OCI-LY7 (cell line): ENCODE results near the gene NDUFC1.

ENCODE experiments used
- EZH2phosphoT487 ChIP-seq: fragments of 200-600 bp; sonication (generic); IDR thresholded peaks from 2 replicates; pipeline ENCODE4 v1.6.1; 2018; ENCODE audit warnings: low read depth, borderline replicate concordance, mild to moderate bottlenecking, mixed run types, antibody characterized with exemption, low read length, moderate library complexity, mixed read lengths
- TF ChIP-seq, protein P1 (sequence below): fragments of 200-600 bp; sonication (generic); conservative IDR thresholded peaks from 2 replicates; pipeline ENCODE4 v1.5.1; 2014; ENCODE audit warnings: mild to moderate bottlenecking, antibody characterized with exemption, low read length, moderate library complexity, mixed read lengths

DNA sequence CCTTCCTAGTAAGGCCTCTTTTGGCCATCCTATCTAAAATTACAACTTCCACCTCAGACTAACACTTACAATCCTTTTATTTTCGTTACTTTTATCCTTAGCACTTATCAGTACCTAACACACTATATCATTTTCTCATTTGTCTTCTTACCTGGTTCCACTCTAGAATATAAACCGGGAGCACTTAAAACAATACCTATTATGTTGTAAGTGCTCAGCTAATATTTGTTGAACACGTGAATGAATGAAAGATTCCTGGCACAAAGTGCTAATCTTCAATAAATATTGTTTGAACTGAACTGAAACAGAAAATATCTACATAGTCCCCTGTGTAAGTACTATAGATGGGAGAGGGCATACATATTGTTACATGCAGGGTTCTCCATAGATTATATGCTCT lies 36.6 kb downstream of the NDUFC1 start:
- TF ChIP-seq, protein P1, sequence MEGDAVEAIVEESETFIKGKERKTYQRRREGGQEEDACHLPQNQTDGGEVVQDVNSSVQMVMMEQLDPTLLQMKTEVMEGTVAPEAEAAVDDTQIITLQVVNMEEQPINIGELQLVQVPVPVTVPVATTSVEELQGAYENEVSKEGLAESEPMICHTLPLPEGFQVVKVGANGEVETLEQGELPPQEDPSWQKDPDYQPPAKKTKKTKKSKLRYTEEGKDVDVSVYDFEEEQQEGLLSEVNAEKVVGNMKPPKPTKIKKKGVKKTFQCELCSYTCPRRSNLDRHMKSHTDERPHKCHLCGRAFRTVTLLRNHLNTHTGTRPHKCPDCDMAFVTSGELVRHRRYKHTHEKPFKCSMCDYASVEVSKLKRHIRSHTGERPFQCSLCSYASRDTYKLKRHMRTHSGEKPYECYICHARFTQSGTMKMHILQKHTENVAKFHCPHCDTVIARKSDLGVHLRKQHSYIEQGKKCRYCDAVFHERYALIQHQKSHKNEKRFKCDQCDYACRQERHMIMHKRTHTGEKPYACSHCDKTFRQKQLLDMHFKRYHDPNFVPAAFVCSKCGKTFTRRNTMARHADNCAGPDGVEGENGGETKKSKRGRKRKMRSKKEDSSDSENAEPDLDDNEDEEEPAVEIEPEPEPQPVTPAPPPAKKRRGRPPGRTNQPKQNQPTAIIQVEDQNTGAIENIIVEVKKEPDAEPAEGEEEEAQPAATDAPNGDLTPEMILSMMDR = no peak
- TF ChIP-seq EZH2phosphoT487 = no peak
